H9 (cell line): ENCODE results near the gene PAOX. TPM values are rescaled to one million over a fixed set of nuclear protein-coding genes. Genes with fewer than 3 reads are reported as not detected.

ENCODE experiments used
- DNase-seq: peaks from one replicate; pipeline ENCODE4 v3.0.0-alpha.2; 2017
- H2AFZ ChIP-seq: one replicate; pipeline ENCODE4 v1.6.1; 2013; ENCODE audit warnings: mild to moderate bottlenecking, low read length, control low read depth, moderate library complexity
- H2AK5ac ChIP-seq: 2 replicates; pipeline ENCODE4 v1.6.1; 2013; ENCODE audit warnings: low read length, control low read depth, mixed read lengths; ENCODE audit not compliant: insufficient read length
- H2BK120ac ChIP-seq: one replicate; pipeline ENCODE4 v1.6.1; 2013; ENCODE audit warnings: low read depth, mild to moderate bottlenecking, low read length, control low read depth, inconsistent platforms; ENCODE audit not compliant: poor library complexity, severe bottlenecking
- H2BK12ac ChIP-seq: 2 replicates; pipeline ENCODE4 v1.6.1; 2013; ENCODE audit warnings: low read length, control low read depth, mixed read lengths, low read depth; ENCODE audit not compliant: insufficient read length
- H2BK15ac ChIP-seq: 2 replicates; pipeline ENCODE4 v1.6.1; 2013; ENCODE audit warnings: low read depth, low read length, control low read depth
- H2BK20ac ChIP-seq: one replicate; pipeline ENCODE4 v1.6.1; 2013; ENCODE audit warnings: low read depth, mild to moderate bottlenecking, low read length, control low read depth, inconsistent platforms; ENCODE audit not compliant: poor library complexity, severe bottlenecking
- H2BK5ac ChIP-seq: 2 replicates; pipeline ENCODE4 v1.6.1; 2013; ENCODE audit warnings: low read length, control low read depth, mixed read lengths; ENCODE audit not compliant: insufficient read length
- H3K14ac ChIP-seq: 2 replicates; pipeline ENCODE4 v1.6.1; 2013; ENCODE audit warnings: low read length, control low read depth; ENCODE audit not compliant: insufficient read depth
- H3K18ac ChIP-seq: 2 replicates; pipeline ENCODE4 v1.6.1; 2013; ENCODE audit warnings: low read depth, mild to moderate bottlenecking, mixed read lengths, low read length, control low read depth; ENCODE audit not compliant: insufficient read length
- H3K23ac ChIP-seq: 2 replicates; pipeline ENCODE4 v1.6.1; 2013; ENCODE audit warnings: low read length, control low read depth, mixed read lengths, low read depth; ENCODE audit not compliant: insufficient read length
- H3K23me2 ChIP-seq: 2 replicates; pipeline ENCODE4 v1.6.1; 2013; ENCODE audit warnings: low read depth, mild to moderate bottlenecking, mixed read lengths, low read length, control low read depth; ENCODE audit not compliant: insufficient read length, poor library complexity, severe bottlenecking
- H3K27ac ChIP-seq: 2 replicates; pipeline ENCODE4 v1.5.1; 2013; ENCODE audit warnings: low read length, control low read depth, mixed read lengths, low read depth; ENCODE audit not compliant: insufficient read length
- H3K27me3 ChIP-seq: 2 replicates; pipeline ENCODE4 v1.6.1; 2013; ENCODE audit warnings: low read length, control low read depth, inconsistent platforms; ENCODE audit not compliant: insufficient read depth
- H3K4ac ChIP-seq: 2 replicates; pipeline ENCODE4 v1.6.1; 2013; ENCODE audit warnings: low read depth, mild to moderate bottlenecking, control low read depth, inconsistent platforms, low read length, moderate library complexity
- H3K4me1 ChIP-seq: 2 replicates; pipeline ENCODE4 v1.6.1; 2013; ENCODE audit warnings: low read length, control low read depth, inconsistent platforms; ENCODE audit not compliant: insufficient read depth
- H3K4me2 ChIP-seq: 2 replicates; pipeline ENCODE4 v1.6.1; 2013; ENCODE audit warnings: low read length, control low read depth, mixed read lengths; ENCODE audit not compliant: insufficient read length, insufficient read depth
- H3K56ac ChIP-seq: 2 replicates; pipeline ENCODE4 v1.6.1; 2013; ENCODE audit warnings: low read depth, mild to moderate bottlenecking, mixed read lengths, low read length, control low read depth; ENCODE audit not compliant: insufficient read length
- H3K79me1 ChIP-seq: 2 replicates; pipeline ENCODE4 v1.6.1; 2013; ENCODE audit warnings: low read depth, mild to moderate bottlenecking, moderate library complexity, low read length, control low read depth, inconsistent platforms; ENCODE audit not compliant: insufficient read depth, poor library complexity, severe bottlenecking
- H3K79me2 ChIP-seq: 2 replicates; pipeline ENCODE4 v1.6.1; 2013; ENCODE audit warnings: low read length, control low read depth, inconsistent platforms; ENCODE audit not compliant: insufficient read depth
- H3K9ac ChIP-seq: 2 replicates; pipeline ENCODE4 v1.6.1; 2013; ENCODE audit warnings: low read length, control low read depth, mixed read lengths; ENCODE audit not compliant: insufficient read length; ENCODE audit errors: extremely low read depth
- H3K9me3 ChIP-seq: one replicate; pipeline ENCODE4 v1.6.1; 2013; ENCODE audit warnings: low read depth, low read length, inconsistent platforms; ENCODE audit not compliant: control insufficient read depth
- H3T11ph ChIP-seq: one replicate; pipeline ENCODE4 v1.6.1; 2013; ENCODE audit warnings: mild to moderate bottlenecking, low read length, control low read depth, inconsistent platforms
- H4K20me1 ChIP-seq: one replicate; pipeline ENCODE4 v1.6.1; 2013; ENCODE audit not compliant: control insufficient read depth, insufficient read length, insufficient read depth
- H4K5ac ChIP-seq: 2 replicates; pipeline ENCODE4 v1.6.1; 2013; ENCODE audit warnings: low read depth, mild to moderate bottlenecking, mixed read lengths, low read length, control low read depth; ENCODE audit not compliant: insufficient read length
- H4K8ac ChIP-seq: replicated peaks from 2 replicates; pipeline ENCODE4 v1.6.1; 2013; ENCODE audit warnings: low read length, control low read depth, mixed read lengths, low read depth; ENCODE audit not compliant: insufficient read length
- H4K91ac ChIP-seq: 2 replicates; pipeline ENCODE4 v1.6.1; 2013; ENCODE audit warnings: low read depth, mild to moderate bottlenecking, moderate library complexity, mixed read lengths, low read length, control low read depth; ENCODE audit not compliant: insufficient read length
- H3K27ac Mint-ChIP-seq, 3 experiments: 2 replicates in 2 of 3; 3 replicates in 1 of 3; pipeline ENCODE4 v1.8.0; 2020 to 2021; ENCODE audit warnings: mixed read lengths in 3 of 3, mild to moderate bottlenecking in 1 of 3, moderate library complexity in 1 of 3
- H3K27me3 Mint-ChIP-seq: 2 replicates; pipeline ENCODE4 v1.8.0; 2021; ENCODE audit warnings: low read depth, mild to moderate bottlenecking, moderate library complexity, mixed read lengths
- H3K36me3 Mint-ChIP-seq, 3 experiments: 2 replicates in 2 of 3; 3 replicates in 1 of 3; pipeline ENCODE4 v1.8.0; 2020 to 2021; ENCODE audit warnings: low read depth in 3 of 3, mixed read lengths in 3 of 3; ENCODE audit not compliant: insufficient read depth in 1 of 3
- H3K4me1 Mint-ChIP-seq, 2 experiments: 2 replicates each; pipeline ENCODE4 v1.8.0; 2020; ENCODE audit warnings: mixed read lengths in 2 of 2
- H3K4me3 Mint-ChIP-seq, 2 experiments: 2 replicates in 1 of 2; 3 replicates in 1 of 2; pipeline ENCODE4 v1.8.0; 2020 to 2021; ENCODE audit warnings: mild to moderate bottlenecking in 2 of 2, mixed read lengths in 2 of 2, moderate library complexity in 1 of 2
- H3K9me3 Mint-ChIP-seq, 2 experiments: 2 replicates in 1 of 2; 3 replicates in 1 of 2; pipeline ENCODE4 v1.8.0; 2020; ENCODE audit warnings: mild to moderate bottlenecking in 2 of 2, mixed read lengths in 2 of 2, moderate library complexity in 1 of 2
- CTCF ChIP-seq: fragments of 200-600 bp; sonication (generic); conservative IDR thresholded peaks from 3 replicates; pipeline ENCODE4 v1.8.0; 2021; ENCODE audit warnings: antibody characterized with exemption, mild to moderate bottlenecking
- WGBS: extraction: QIAGEN DNeasy Blood & Tissue Kit; methylation state at CpG from one replicate; pipeline ENCODE4 v1.1.7; 2013; ENCODE audit warnings: missing lambda C conversion rate, low lambda C conversion rate, mixed read lengths; ENCODE audit not compliant: insufficient read length; ENCODE audit errors: extremely low coverage; 5-methylcytosine and 5-hydroxymethylcytosine counted together
- total RNA-seq: library from RNA; stranded (reverse); gene quantifications from 2 replicates; pipeline ENCODE4 v1.2.1, GENCODE V29; 2021

Gene PAOX
- total RNA-seq, 1 experiment from 2014 or later, result 5.6 TPM

- no peaks in the 10 kb centered on the region for H3K4me1 ChIP-seq
These were observed 5.6 kb upstream of the PAOX start, which contains the start of gene ECHS1 for GRCh38 chr10:133373174-133374090. TSS of gene ECHS1 (minus strand) at chr10:133373354. CDS start at chr10:133373333, 21 bp downstream.

More at GRCh38 chr10:133373174-133374090, 5.6 kb upstream of the PAOX start, which contains the start of gene ECHS1:
- no CpG with 5 or more reads among the region's 89 CpGs for WGBS
- Histone ChIP-seq H2BK12ac (no peak within 1 kb of the TSS), H2BK120ac (no peak within 1 kb of the TSS), H2BK15ac (no peak within 1 kb of the TSS), H3K4ac (no peak within 1 kb of the TSS), H4K8ac (no peak within 1 kb of the TSS), H2BK20ac (no peak within 1 kb of the TSS), H2BK5ac (no peak within 1 kb of the TSS), H2AK5ac (no peak within 1 kb of the TSS), H3K18ac (no peak within 1 kb of the TSS), H4K91ac (no peak within 1 kb of the TSS), H3T11ph (no peak within 1 kb of the TSS), H3K27me3 (peaks cover 18% of the 10 kb centered on the region), H3K27ac (no peak within 1 kb of the TSS), H3K23me2 (peaks cover 6% of the 10 kb centered on the region), H3K79me2 (no peaks in the 10 kb centered on the region), H3K9ac (peak within 1 kb of the TSS; percentile 45), H4K5ac (no peak within 1 kb of the TSS), H3K4me2 (peak within 1 kb of the TSS; percentile 48), H4K20me1 (no peaks in the 10 kb centered on the region), H3K23ac (no peak within 1 kb of the TSS), H3K56ac (no peak within 1 kb of the TSS), H2AFZ (no peak within 1 kb of the TSS), H3K14ac (no peak within 1 kb of the TSS), H3K9me3 (no peaks in the 10 kb centered on the region), H3K79me1 (no peaks in the 10 kb centered on the region)
- peaks cover 11 to 30% (median 28%) of the 10 kb centered on the region in 3 experiments; a peak in 6 of 7 replicates for H3K36me3 Mint-ChIP-seq
- H3K4me3 Mint-ChIP-seq, result peak within 1 kb of the TSS; percentile 82 to 94
- peaks cover 47% of the 10 kb centered on the region for H3K27me3 Mint-ChIP-seq
- H3K4me1 Mint-ChIP-seq, result peaks cover 2 to 7% of the 10 kb centered on the region in 2 experiments; a peak in 3 of 4 replicates
- peak within 1 kb of the TSS; percentile 62 to 76 (median 75); a peak in 3 of 7 replicates for H3K27ac Mint-ChIP-seq
- peaks cover 0 to 2% of the 10 kb centered on the region in 2 experiments; a peak in 2 of 5 replicates for H3K9me3 Mint-ChIP-seq
- peak; percentile 96 for DNase-seq
- no peak for TF ChIP-seq CTCF
